B cell (primary cell): ENCODE measurements around the gene GAPVD1. TPM values are rescaled to one million over a fixed set of nuclear protein-coding genes. Genes with fewer than 3 reads are reported as not detected.
A peak's percentile ranks its signal among the peaks of the same experiment; 100 is the strongest.

Experiments used
- ATAC-seq: fragments of 200-7000 bp; cut with Tn5 transposase; one replicate; pipeline ENCODE4 v1.10.0; 2021; ENCODE audit warnings: low read depth, mild to moderate bottlenecking, moderate number of reproducible peaks, moderate library complexity
- CTCF ChIA-PET: fragments of 350-600 bp; sonication (Branson Sonifier 250); formaldehyde crosslinking; loops from one replicate; lab custom pipeline; 2021; ENCODE audit warnings: antibody characterized with exemption, inconsistent platforms; lab: Charles Lee
- POLR2A ChIA-PET: fragments of 350-600 bp; sonication (Branson Sonifier 250); formaldehyde crosslinking; loops from one replicate; lab custom pipeline; 2021; ENCODE audit warnings: antibody characterized with exemption; lab: Charles Lee
- DNase-seq: peaks from one replicate; pipeline ENCODE4 v3.0.0; 2013
- H2AFZ ChIP-seq: 2 replicates; pipeline ENCODE4 v1.6.1; 2012; ENCODE audit warnings: mild to moderate bottlenecking, low read depth, low read length; ENCODE audit not compliant: insufficient read depth, poor library complexity, severe bottlenecking
- H3K27ac ChIP-seq, 2 donors: 1 replicate in 1 of 2; 2 replicates in 1 of 2; pipeline ENCODE4 v1.5.1; 2012 to 2013; ENCODE audit warnings: low read length in 2 of 2, mild to moderate bottlenecking in 2 of 2, moderate library complexity in 1 of 2
- H3K27me3 ChIP-seq, 4 experiments: fragments of 200-600 bp in 1 of 4; sonication (generic) in 1 of 4; replicated peaks in 1 of 4; 1 replicate in 2 of 4; 2 replicates in 2 of 4; pipeline versions ENCODE4 v1.6.1 to v1.7.0; 2013 to 2016; ENCODE audit warnings: low read length in 3 of 4, mild to moderate bottlenecking in 2 of 4, mixed read lengths in 1 of 4, moderate library complexity in 1 of 4; ENCODE audit not compliant: insufficient read depth in 4 of 4, control insufficient read depth in 3 of 4; ENCODE audit errors: control extremely low read depth in 1 of 4
- H3K36me3 ChIP-seq, 2 experiments: replicated peaks in 1 of 2; 1 replicate in 1 of 2; 2 replicates in 1 of 2; pipeline versions ENCODE4 v1.6.1 to v1.7.1; 2013; ENCODE audit warnings: low read length in 1 of 2; ENCODE audit not compliant: insufficient read depth in 2 of 2, control insufficient read depth in 1 of 2; ENCODE audit errors: control extremely low read depth in 1 of 2, extremely low read depth in 1 of 2
- H3K4me1 ChIP-seq, 2 donors: fragments of 200-600 bp in 1 of 2; sonication (generic) in 1 of 2; 1 replicate in 1 of 2; 2 replicates in 1 of 2; pipeline versions ENCODE4 v1.5.1 to v1.6.1; 2013 to 2017; ENCODE audit warnings: low read length in 2 of 2; ENCODE audit not compliant: control insufficient read depth in 2 of 2, insufficient read depth in 2 of 2
- H3K4me2 ChIP-seq: replicated peaks from 2 replicates; pipeline ENCODE3; 2012; ENCODE audit warnings: mild to moderate bottlenecking, low read depth, low read length; ENCODE audit not compliant: poor library complexity, severe bottlenecking
- H3K4me3 ChIP-seq, 5 experiments: fragments of 200-600 bp in 1 of 5; sonication (generic) in 1 of 5; 1 replicate in 3 of 5; 2 replicates in 2 of 5; pipeline versions ENCODE4 v1.5.1 to v1.7.0; 2011 to 2016; ENCODE audit warnings: low read length in 4 of 5, mild to moderate bottlenecking in 4 of 5, low read depth in 2 of 5, control low read depth in 1 of 5, moderate library complexity in 1 of 5; ENCODE audit not compliant: insufficient read depth in 1 of 5; ENCODE audit errors: control extremely low read depth in 1 of 5, extremely low read depth in 1 of 5
- H3K79me2 ChIP-seq: fragments of 200-600 bp; sonication (generic); one replicate; pipeline ENCODE4 v1.6.0; 2016; ENCODE audit warnings: low read length; ENCODE audit not compliant: control insufficient read depth, insufficient read depth
- H3K9ac ChIP-seq: fragments of 200-600 bp; sonication (generic); 2 replicates; pipeline ENCODE4 v1.6.1; 2017; ENCODE audit warnings: mild to moderate bottlenecking, low read length, moderate library complexity
- H3K9me3 ChIP-seq, 3 donors: one replicate each; pipeline versions ENCODE4 v1.6.1 to v1.7.1; 2013; ENCODE audit warnings: low read length in 2 of 3; ENCODE audit not compliant: control insufficient read depth in 2 of 3, insufficient read depth in 1 of 3; ENCODE audit errors: control extremely low read depth in 1 of 3
- H4K20me1 ChIP-seq: 2 replicates; pipeline ENCODE4 v1.6.0; 2012; ENCODE audit warnings: mild to moderate bottlenecking, low read length; ENCODE audit not compliant: insufficient read depth, control insufficient read depth, poor library complexity, severe bottlenecking
- H3K27ac Mint-ChIP-seq: one replicate; pipeline ENCODE4 v1.8.0; 2021; ENCODE audit warnings: mixed read lengths
- H3K27me3 Mint-ChIP-seq: one replicate; pipeline ENCODE4 v1.8.0; 2021; ENCODE audit warnings: mixed read lengths
- H3K4me1 Mint-ChIP-seq: one replicate; pipeline ENCODE4 v1.8.0; 2021; ENCODE audit warnings: mixed read lengths
- H3K4me3 Mint-ChIP-seq: one replicate; pipeline ENCODE4 v1.8.0; 2021; ENCODE audit warnings: mixed read lengths
- H3K9me3 Mint-ChIP-seq: one replicate; pipeline ENCODE4 v1.8.0; 2022; ENCODE audit warnings: mixed read lengths; ENCODE audit not compliant: insufficient read depth
- CTCF ChIP-seq: fragments of 200-600 bp; IDR thresholded peaks from one replicate; pipeline ENCODE4 v1.8.0; 2022; ENCODE audit warnings: antibody characterized with exemption, mild to moderate bottlenecking
- EZH2 ChIP-seq: IDR thresholded peaks from 2 replicates; pipeline ENCODE4 v1.6.1; 2012; ENCODE audit warnings: borderline replicate concordance, low read depth, mild to moderate bottlenecking, moderate library complexity, low read length; ENCODE audit not compliant: insufficient read depth, poor library complexity, severe bottlenecking
- WGBS: methylation state at CpG from one replicate; pipeline ENCODE4 v1.1.5; 2013; ENCODE audit warnings: missing lambda C conversion rate; ENCODE audit not compliant: insufficient coverage; 5-methylcytosine and 5-hydroxymethylcytosine counted together
- intact Hi-C: fragments of 100-400 bp; cut with micrococcal nuclease; formaldehyde crosslinking; loops from one replicate; pipeline ENCODE4 v1.10.0; 2022
- polyA plus RNA-seq: library from polyadenylated mRNA; depleted of rRNA; stranded (reverse); fragments of >200 nt; gene quantifications from 2 replicates; pipeline ENCODE4 v1.2.3, GENCODE V29; 2012
- total RNA-seq, 2 donors: library from RNA; stranded (reverse); fragments of 120-200 nt in 1 of 2; gene quantifications; 1 replicate in 1 of 2; 2 replicates in 1 of 2; pipeline versions ENCODE4 v1.2.3 to v1.2.4, GENCODE V29; 2013 to 2022

GAPVD1 gene
- total and polyA plus RNA-seq, 2 donors (not counting 1 experiment from before 2014, with no cell fraction given): 11.8 to 61.2 TPM

- Histone ChIP-seq H3K27me3 (no peaks in the 10 kb centered on the region), H3K4me1 (no peaks in the 10 kb centered on the region), H3K79me2 (no peaks in the 10 kb centered on the region), H3K4me3 (no peak overlapping the region), H4K20me1 (no peaks in the 10 kb centered on the region), H3K36me3 (no peaks in the 10 kb centered on the region), H3K27ac (no peak overlapping the region), H3K4me2 (no peak overlapping the region), H3K9ac (no peak overlapping the region), H2AFZ (no peak overlapping the region), H3K9me3 (no peaks in the 10 kb centered on the region)
- ChIA-PET POLR2A (no interaction called here), CTCF (no interaction called here)
- DNase-seq (no peak), ATAC-seq (no peak)
- Mint-ChIP-seq H3K27ac (no peak overlapping the region), H3K4me3 (no peak overlapping the region), H3K4me1 (no peaks in the 10 kb centered on the region), H3K27me3 (no peaks in the 10 kb centered on the region), H3K9me3 (no peaks in the 10 kb centered on the region)
- WGBS: 91% methylated on average over 7 of the region's 12 CpGs
- intact Hi-C loops: no loop called here
- TF ChIP-seq EZH2 (no peak), CTCF (no peak)
These were observed 139.4 kb downstream of the GAPVD1 start for GRCh38 chr9:125400725-125401716.

GRCh38 chr9:125404733-125405132, 143.1 kb downstream of the GAPVD1 start:
- H3K27ac ChIP-seq: no peak overlapping the region
- H3K9me3 Mint-ChIP-seq: no peaks in the 10 kb centered on the region
- no peak overlapping the region for H2AFZ ChIP-seq
- no peaks in the 10 kb centered on the region for H4K20me1 ChIP-seq
- POLR2A ChIA-PET: no interaction called here
- ATAC-seq: no peak
- H3K27ac Mint-ChIP-seq: no peak overlapping the region
- H3K9ac ChIP-seq: no peak overlapping the region
- peak; percentile 5 for DNase-seq
- H3K27me3 Mint-ChIP-seq: peaks cover 17% of the 10 kb centered on the region
- no peak overlapping the region for H3K4me2 ChIP-seq
- H3K79me2 ChIP-seq: no peaks in the 10 kb centered on the region
- no peak overlapping the region for H3K4me3 ChIP-seq
- H3K4me3 Mint-ChIP-seq: no peak overlapping the region
- intact Hi-C loops: no loop called here
- peaks cover 0 to 33% (median 9%) of the 10 kb centered on the region in 4 experiments for H3K27me3 ChIP-seq
- H3K4me1 Mint-ChIP-seq: peaks cover 13% of the 10 kb centered on the region
- CTCF ChIA-PET: no interaction called here
- H3K36me3 ChIP-seq: no peaks in the 10 kb centered on the region
- 97% methylated on average over 4 of the region's 7 CpGs for WGBS
- peaks cover 0 to 8% (median 0%) of the 10 kb centered on the region in 3 donors for H3K9me3 ChIP-seq
- H3K4me1 ChIP-seq: peaks cover 10 to 19% of the 10 kb centered on the region in 2 donors
- TF ChIP-seq EZH2 (no peak), CTCF (no peak)
